ENCODE results near the gene IPO4. TPM values are rescaled to one million over a fixed set of nuclear protein-coding genes. Genes with fewer than 3 reads are reported as not detected.
"Not testable (repeated sequence)": the region's sequence is repeated elsewhere in the genome, so short reads cannot be mapped to it uniquely, and the experiment has no call there.

IPO4 gene
- total RNA-seq, 4 donors from 2014 or later: 32.9 to 55.1 (median 40.4) TPM

GRCh38 chr14:24206260-24207103 lies 17.9 kb upstream of the IPO4 start:
- intact Hi-C loops (cut with DNase I): no loop called here
- Histone ChIP-seq H3K4me1 (peaks cover 0 to 9% (median 0%) of the 10 kb centered on the region in 3 donors), H3K27ac (no peak overlapping the region), H3K36me3 (peaks cover 4 to 96% (median 19%) of the 10 kb centered on the region in 3 donors), H3K9me3 (no peaks in the 10 kb centered on the region), H3K27me3 (no peaks in the 10 kb centered on the region), H3K4me3 (no peak overlapping the region)
- WGBS, 2 donors: 93 to 97% methylated on average over 8 of the region's 11 CpGs
- DNase-seq: no peak
- TF ChIP-seq POLR2A (IDR thresholded peaks at IDR 0.05) (no peak), CTCF (IDR thresholded peaks at IDR 0.05) (no peak)

DNA sequence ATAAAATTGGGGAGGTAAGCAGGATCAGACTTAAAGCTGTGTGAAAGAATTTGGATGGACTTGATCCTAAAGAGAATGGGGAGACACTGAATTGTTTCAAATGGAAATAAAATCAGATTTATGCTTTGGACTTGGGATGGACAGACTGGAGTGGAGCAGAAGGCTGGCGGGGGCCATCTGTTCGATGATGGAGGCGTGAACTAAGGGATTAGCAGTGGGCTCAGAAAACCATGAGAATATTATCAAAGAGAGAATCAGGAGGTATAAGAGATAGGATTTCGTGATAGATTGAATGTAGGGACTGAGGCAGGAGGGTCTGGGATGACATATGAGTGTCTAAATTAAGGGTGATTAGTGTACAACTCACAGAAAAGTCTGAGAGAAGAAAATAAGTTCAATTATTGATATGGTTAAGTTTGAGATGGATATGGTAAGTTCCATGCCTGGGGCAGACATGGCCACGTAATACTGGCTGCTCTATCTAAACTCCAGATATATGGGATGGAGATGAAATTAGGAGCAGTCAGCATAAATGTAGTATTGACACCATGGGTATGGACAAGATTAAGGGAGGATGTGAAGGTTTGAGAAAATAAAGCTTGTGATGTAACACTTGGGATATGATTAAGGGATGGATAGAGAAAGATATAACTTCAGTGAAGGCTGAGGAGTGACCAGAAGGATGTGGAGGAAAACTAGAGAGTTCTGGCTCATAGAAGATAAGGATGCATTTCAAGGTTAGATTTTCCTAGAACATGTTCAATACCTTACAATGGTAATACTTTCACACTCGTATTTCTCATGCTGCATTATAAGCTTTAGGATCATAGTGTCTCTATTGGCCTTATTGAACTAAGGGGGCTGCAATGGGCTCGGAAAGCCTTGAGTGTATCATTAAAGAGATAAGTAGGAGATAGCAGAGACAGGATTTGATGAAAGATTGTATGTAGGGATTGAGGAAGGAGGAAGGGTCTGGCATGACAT lies 15.8 kb upstream of the IPO4 start:
- 92 to 93% methylated on average over 7 of the region's 7 CpGs for WGBS, 2 donors
- Histone ChIP-seq H3K27me3 (no peaks in the 10 kb centered on the region), H3K4me3 (no peak overlapping the region), H3K36me3 (peaks cover 0 to 96% (median 10%) of the 10 kb centered on the region in 3 donors), H3K9me3 (no peaks in the 10 kb centered on the region), H3K27ac (no peak overlapping the region), H3K4me1 (peaks cover 0 to 9% (median 0%) of the 10 kb centered on the region in 3 donors)
- no peak for DNase-seq
- intact Hi-C loops (cut with DNase I): no loop called here
- TF ChIP-seq POLR2A (IDR thresholded peaks at IDR 0.05) (no peak), CTCF (IDR thresholded peaks at IDR 0.05) (no peak)

- H3K4me1 ChIP-seq: peaks cover 0 to 18% (median 0%) of the 10 kb centered on the region in 3 donors
- DNase-seq; H3K9me3 ChIP-seq; H3K27me3 ChIP-seq; H3K27ac ChIP-seq; H3K4me3 ChIP-seq; intact Hi-C loops (cut with DNase I): not testable (repeated sequence)
- H3K36me3 ChIP-seq: peaks cover 0 to 94% (median 10%) of the 10 kb centered on the region in 3 donors
- 89 to 92% methylated on average over 14 to 16 of the region's 16 CpGs for WGBS, 2 donors
Measured at GRCh38 chr14:24203249-24203886, 14.8 kb upstream of the IPO4 start.

- Histone ChIP-seq H3K4me1 (peaks cover 0 to 23% (median 0%) of the 10 kb centered on the region in 3 donors), H3K36me3 (peaks cover 0 to 85% (median 7%) of the 10 kb centered on the region in 3 donors)
- H3K9me3 ChIP-seq; H3K4me3 ChIP-seq; H3K27me3 ChIP-seq; H3K27ac ChIP-seq; DNase-seq; intact Hi-C loops (cut with DNase I): not testable (repeated sequence)
- WGBS, 2 donors: 91% methylated on average over 8 of the region's 8 CpGs
Measured at GRCh38 chr14:24202538-24202937, 13.9 kb upstream of the IPO4 start.

DNA sequence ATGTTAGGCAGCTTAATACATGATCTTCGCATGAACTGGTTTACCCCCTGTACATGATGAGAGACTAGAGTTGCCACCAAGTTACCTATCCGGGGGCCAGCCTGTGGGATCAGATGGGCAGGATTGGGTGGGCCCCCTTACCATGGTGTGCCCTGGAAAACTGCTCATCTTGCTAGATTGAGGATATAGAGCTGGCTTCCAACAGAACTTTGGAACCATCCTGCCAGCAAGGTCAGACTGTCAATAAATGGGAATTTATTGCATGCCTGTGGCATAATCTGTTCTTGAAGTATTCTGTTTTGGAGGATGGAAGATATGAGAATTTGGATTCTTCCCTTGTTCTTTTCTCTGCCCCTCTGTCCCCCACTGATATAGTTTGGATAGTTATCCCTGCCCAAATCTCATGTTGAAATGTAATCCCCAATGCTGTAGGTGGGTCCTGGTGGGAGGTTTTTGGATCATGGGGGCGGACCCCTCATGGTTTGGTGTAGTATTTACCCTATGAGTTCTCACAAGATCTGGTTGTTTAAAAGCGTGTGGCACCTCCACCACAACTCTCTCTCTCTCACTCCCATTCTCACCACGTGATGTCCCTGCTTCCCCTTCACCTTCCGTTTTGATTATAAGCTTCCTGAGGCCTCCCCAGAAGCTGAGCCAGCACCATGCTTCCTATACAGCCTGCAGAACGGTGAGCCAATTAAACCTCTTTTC lies 10.4 kb upstream of the IPO4 start:
- WGBS, 2 donors: 70 to 85% methylated on average over 7 of the region's 7 CpGs
- Histone ChIP-seq H3K9me3 (no peaks in the 10 kb centered on the region), H3K4me1 (peaks cover 18 to 51% (median 20%) of the 10 kb centered on the region in 3 donors), H3K4me3 (no peak overlapping the region), H3K36me3 (peaks cover 0 to 53% (median 0%) of the 10 kb centered on the region in 3 donors), H3K27me3 (no peaks in the 10 kb centered on the region), H3K27ac (no peak overlapping the region)
- intact Hi-C loops (cut with DNase I): no loop called here
- no peak for DNase-seq
- TF ChIP-seq POLR2A (IDR thresholded peaks at IDR 0.05) (no peak), CTCF (IDR thresholded peaks at IDR 0.05) (no peak)
